Upper lobe of left lung (tissue), 4 donors: ENCODE data around the gene PTPN13.

ENCODE experiments used
- CTCF ChIP-seq, 6 experiments: fragments of 450-650 bp in 4 of 6; fragments of 200-600 bp in 2 of 6; sonication (generic) in 2 of 6; IDR thresholded peaks; one replicate each; pipeline ENCODE4 v1.5.1; 2016 to 2019; ENCODE audit warnings: antibody characterized with exemption in 6 of 6
- POLR2A ChIP-seq, 4 donors: fragments of 450-650 bp; IDR thresholded peaks; one replicate each; pipeline ENCODE4 v1.5.1; 2016 to 2017; ENCODE audit warnings: antibody characterized with exemption in 4 of 4, mild to moderate bottlenecking in 2 of 4
- POLR2AphosphoS5 ChIP-seq, 2 donors: sonication (generic); formaldehyde crosslinking; IDR thresholded peaks; one replicate each; pipeline ENCODE4 v1.5.1; 2017; ENCODE audit warnings: antibody characterized with exemption in 2 of 2

GRCh38 chr4:86831262-86832130 lies 237.4 kb downstream of the PTPN13 start:
- TF ChIP-seq POLR2AphosphoS5 (IDR thresholded peaks at IDR 0.05) (no peak), POLR2A (IDR thresholded peaks at IDR 0.05) (no peak), CTCF (IDR thresholded peaks at IDR 0.05) (no peak)
